Measurements from ENCODE around the gene FIG4. TPM values are rescaled to one million over a fixed set of nuclear protein-coding genes. Genes with fewer than 3 reads are reported as not detected.

Gene FIG4
- total and polyA plus RNA-seq, 2 of the 13 experiments (the other 11 are each of a cell fraction or from before 2014, with no cell fraction given) = 5.5 to 7.9 TPM

DNA sequence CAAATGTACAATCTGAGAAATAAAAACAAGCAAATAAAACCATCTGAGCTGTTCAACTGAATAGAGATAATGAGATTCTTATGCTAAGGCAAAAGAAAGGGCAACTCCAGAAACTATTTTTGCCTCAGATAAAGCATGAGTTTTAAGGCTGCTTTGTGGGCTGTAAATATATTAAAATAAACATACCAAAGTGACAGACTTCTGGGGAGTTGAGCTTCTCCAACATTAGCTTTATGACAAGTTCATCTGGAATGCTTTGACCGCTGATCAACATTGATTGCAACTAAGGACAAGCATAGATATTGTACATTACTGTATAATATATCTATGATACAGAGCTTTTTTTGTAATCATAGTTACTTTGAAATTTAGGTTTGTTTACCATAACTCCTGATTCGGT, 19.4 kb upstream of the FIG4 start (continued):
- TF ChIP-seq RARG (CRISPR knock-in tag; IDR thresholded peaks at IDR 0.05; ENCODE audit: low read depth) (no peak), NFE2L2 (IDR thresholded peaks at IDR 0.05; ENCODE audit: low read length) (no peak)

DNA sequence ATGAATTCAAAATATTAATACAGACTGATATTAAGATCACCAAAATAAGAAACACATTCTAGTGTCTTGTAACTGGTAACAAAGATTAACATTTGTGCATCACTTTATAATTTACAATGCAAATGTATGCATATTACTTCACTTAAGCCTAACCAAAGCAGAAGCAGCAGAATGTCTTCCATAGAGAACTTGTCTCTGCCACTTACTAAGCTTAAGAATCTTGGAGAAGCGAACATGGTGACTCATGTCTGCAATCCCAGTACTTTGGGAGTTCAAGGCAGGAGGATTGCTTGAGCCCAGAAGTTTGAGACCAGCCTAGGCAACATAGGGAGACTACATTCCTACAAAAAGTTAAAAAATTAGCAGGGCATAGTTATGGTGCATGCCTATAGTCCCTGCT, 18.9 kb upstream of the FIG4 start:
- BruUV-seq (replicated peaks) = no TSS peak
- WGBS (ENCODE audit: low lambda C conversion rate) = 100% methylated on average over 1 of the region's 1 CpG
- H3K36me3 ChIP-seq (replicated peaks in 1 of 2; ENCODE audit: control insufficient read depth in 1 of 2, insufficient read depth in 2 of 2, low read length in 2 of 2) = no peaks in the 10 kb centered on the region; a peak in 1 of 5 replicates
- DNase-seq (ENCODE audit: low spot score) (no peak), ATAC-seq (no peak), FAIRE-seq (no peak)
- ChIA-PET CTCF (ENCODE audit: low intra/inter-chr PET ratio, low total read pairs) (no interaction called here), POLR2A (no interaction called here)
- H3K9me3 ChIP-seq (ENCODE audit: low read length) = no peaks in the 10 kb centered on the region
- H3K4me2 ChIP-seq (ENCODE audit: low read depth, low read length) = no peak overlapping the region
- H3K9ac ChIP-seq (ENCODE audit: insufficient read depth, low read depth, low read length) = no peak overlapping the region
- H3K27me3 ChIP-seq (ENCODE audit: control insufficient read depth in 1 of 2, insufficient read depth in 2 of 2, low read length in 2 of 2) = no peaks in the 10 kb centered on the region
- no peak overlapping the region for H3K27ac ChIP-seq (ENCODE audit: extremely low read length, insufficient read depth, low read length)
- H2AFZ ChIP-seq (ENCODE audit: low read length) = no peak overlapping the region
- intact Hi-C loops (cut with micrococcal nuclease; ENCODE audit: unreplicated experiment) (no loop called here), in situ Hi-C loops (cut with HindIII; ENCODE audit: extremely low pct_ligation_motif_present, low pct_unique_long_range_greater_than_20kb) (no loop called here)
- H3K4me1 ChIP-seq (ENCODE audit: insufficient read depth, low read length) = no peaks in the 10 kb centered on the region
- TF ChIP-seq ZFYVE20 (CRISPR knock-in tag; IDR thresholded peaks at IDR 0.05; ENCODE audit: borderline replicate concordance, low read depth) (no peak), AGO1 (IDR thresholded peaks at IDR 0.05; ENCODE audit: low read depth, low read length, poor library complexity, severe bottlenecking) (no peak), NR2F1 (CRISPR knock-in tag; IDR thresholded peaks at IDR 0.05) (no peak), SMAD1 (CRISPR knock-in tag; IDR thresholded peaks at IDR 0.05; ENCODE audit: borderline replicate concordance, low read depth) (no peak), MYNN (CRISPR knock-in tag; IDR thresholded peaks at IDR 0.05; ENCODE audit: low read depth) (no peak), ZFP41 (CRISPR knock-in tag; IDR thresholded peaks at IDR 0.05; ENCODE audit: borderline replicate concordance) (no peak), MXI1 (IDR thresholded peaks at IDR 0.05; ENCODE audit: borderline replicate concordance, low read depth, low read length) (no peak), LCORL (IDR thresholded peaks at IDR 0.05) (no peak), LCORL (CRISPR knock-in tag; IDR thresholded peaks at IDR 0.05) (no peak), ZNF891 (CRISPR knock-in tag; IDR thresholded peaks at IDR 0.05) (no peak), ZNF768 (CRISPR knock-in tag; IDR thresholded peaks at IDR 0.05) (no peak)
- TF ChIP-seq, protein P1, sequence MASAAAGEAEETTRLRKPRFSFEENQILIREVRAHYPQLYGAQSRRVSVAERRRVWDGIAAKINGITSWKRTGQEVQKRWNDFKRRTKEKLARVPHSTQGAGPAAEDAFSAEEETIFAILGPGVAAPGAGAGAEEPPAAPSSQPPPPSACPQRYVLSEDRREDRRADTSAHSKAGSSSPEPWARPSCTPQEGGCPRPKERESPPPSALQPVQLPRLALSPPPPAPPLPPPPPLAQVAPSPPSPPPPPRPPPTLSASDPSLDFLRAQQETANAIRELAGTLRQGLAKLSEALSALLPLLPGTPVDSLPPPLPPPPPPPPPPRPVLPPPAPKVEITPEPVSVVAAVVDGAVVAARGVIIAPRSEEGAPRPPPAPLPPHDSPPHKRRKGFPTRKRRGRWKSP (CRISPR knock-in tag; IDR thresholded peaks at IDR 0.05) = no peak
- H3K4me3 ChIP-seq (replicated peaks in 1 of 3; ENCODE audit: insufficient read depth in 1 of 3, low read depth in 2 of 3, low read length in 3 of 3) = no peak overlapping the region
- no peaks in the 10 kb centered on the region for H3K79me2 ChIP-seq (ENCODE audit: insufficient read depth, low read length)
- no peaks in the 10 kb centered on the region for H4K20me1 ChIP-seq (ENCODE audit: insufficient read depth, low read length)

All from HepG2 (cell line).